K562 (cell line): ENCODE measurements around the gene S1PR1.

Experiments
- ATF3 ChIP-seq, 2 experiments: fragments of 450-650 bp in 1 of 2; sonication (generic) in 1 of 2; formaldehyde crosslinking in 1 of 2; IDR thresholded peaks in 1 of 2; conservative IDR thresholded peaks in 1 of 2; 2 replicates each; pipeline versions ENCODE4 v1.6.1 to v1.8.1; 2016 to 2023; ENCODE audit warnings: mild to moderate bottlenecking in 2 of 2, moderate library complexity in 2 of 2, inconsistent platforms in 1 of 2, missing genetic modification reagents in 1 of 2
- CTCF ChIP-seq, 3 experiments: IDR thresholded peaks in 2 of 3; conservative IDR thresholded peaks in 1 of 3; 2 replicates each; pipeline ENCODE4 v1.5.1; 2011 to 2012; ENCODE audit warnings: low read length in 3 of 3, mild to moderate bottlenecking in 3 of 3, control low read depth in 2 of 3, improper control_type of control experiment in 1 of 3, inconsistent platforms in 1 of 3, low read depth in 1 of 3, mixed read lengths in 1 of 3, moderate library complexity in 1 of 3; ENCODE audit not compliant: insufficient read depth in 2 of 3
- MTF1 ChIP-seq: fragments of 250-450 bp; sonication (Bioruptor Pico); IDR thresholded peaks from 2 replicates; pipeline ENCODE4 v1.9.0; 2021; ENCODE audit warnings: moderate library complexity, mild to moderate bottlenecking, inconsistent platforms, borderline replicate concordance
- NFATC3 ChIP-seq: fragments of 450-650 bp; IDR thresholded peaks from 2 replicates; pipeline ENCODE4 v1.6.1; 2017; ENCODE audit warnings: mild to moderate bottlenecking
- SPI1 ChIP-seq: IDR thresholded peaks from 2 replicates; pipeline ENCODE4 v1.6.1; 2011; ENCODE audit warnings: low read depth, low read length, control low read depth, borderline replicate concordance
- TCF15 ChIP-seq: fragments of 250-450 bp; sonication (Bioruptor Pico); IDR thresholded peaks from 2 replicates; pipeline ENCODE4 v1.8.0; 2022; ENCODE audit warnings: moderate library complexity, mild to moderate bottlenecking, inconsistent platforms
- TRIM28 ChIP-seq: fragments of 450-650 bp; IDR thresholded peaks from 2 replicates; pipeline ENCODE4 v1.6.1; 2017

GRCh38 chr1:101238681-101239094 is 1.9 kb downstream of the S1PR1 start:
- TF ChIP-seq CTCF (IDR thresholded peaks at IDR 0.05 in 2 of 3, conservative IDR thresholded peaks at IDR 0.05 in 1 of 3; ENCODE audit: insufficient read depth in 2 of 3, low read depth in 1 of 3, low read length in 3 of 3) (peak; percentile 81 to 93 (median 82)), SPI1 (no peak), MTF1 (no peak), ATF3 (IDR thresholded peaks at IDR 0.05) (no peak), ATF3 (CRISPR knock-in tag; conservative IDR thresholded peaks at IDR 0.05) (no peak), TRIM28 (no peak), TCF15 (CRISPR knock-in tag) (no peak), NFATC3 (no peak)
